Aorta (tissue), 5 donors: ENCODE results near the gene COPA. TPM values are rescaled to one million over a fixed set of nuclear protein-coding genes. Genes with fewer than 3 reads are reported as not detected.

Experiments used
- ATAC-seq: fragments of 200-7000 bp; cut with Tn5 transposase; one replicate; pipeline ENCODE4 v1.9.1; 2022; ENCODE audit warnings: moderate library complexity; ENCODE audit not compliant: low FRiP score
- DNase-seq, 2 donors: peaks; one replicate each; pipeline ENCODE4 v3.0.0-alpha.2; 2020
- H3K27ac ChIP-seq, 2 donors: one replicate each; pipeline ENCODE4 v1.5.1; 2013; ENCODE audit warnings: low read length in 2 of 2, mild to moderate bottlenecking in 2 of 2, moderate library complexity in 2 of 2, control low read depth in 1 of 2, inconsistent platforms in 1 of 2, low read depth in 1 of 2
- H3K27me3 ChIP-seq, 2 donors: one replicate each; pipeline ENCODE4 v1.6.1; 2013; ENCODE audit warnings: control low read depth in 1 of 2, low read length in 1 of 2, mild to moderate bottlenecking in 1 of 2, moderate library complexity in 1 of 2; ENCODE audit not compliant: insufficient read depth in 2 of 2, control insufficient read depth in 1 of 2
- H3K36me3 ChIP-seq, 2 donors: one replicate each; pipeline ENCODE4 v1.6.1; 2013; ENCODE audit warnings: control low read depth in 1 of 2, low read length in 1 of 2, mild to moderate bottlenecking in 1 of 2; ENCODE audit not compliant: insufficient read depth in 2 of 2, control insufficient read depth in 1 of 2
- H3K4me1 ChIP-seq, 2 donors: one replicate each; pipeline ENCODE4 v1.6.1; 2013; ENCODE audit warnings: low read length in 2 of 2, control low read depth in 1 of 2, mild to moderate bottlenecking in 1 of 2, moderate library complexity in 1 of 2; ENCODE audit not compliant: insufficient read depth in 2 of 2, control insufficient read depth in 1 of 2
- H3K4me3 ChIP-seq, 2 donors: one replicate each; pipeline ENCODE4 v1.5.1; 2013; ENCODE audit warnings: low read length in 2 of 2, control low read depth in 1 of 2, mild to moderate bottlenecking in 1 of 2
- H3K9me3 ChIP-seq: one replicate; pipeline ENCODE4 v1.6.1; 2013; ENCODE audit warnings: mild to moderate bottlenecking, low read length; ENCODE audit not compliant: control insufficient read depth
- whole genome bisulfite sequencing, 2 donors: extraction: QIAGEN DNeasy Blood & Tissue Kit; methylation state at CpG; one replicate each; pipeline ENCODE4 v1.1.7; 2013; 5-methylcytosine and 5-hydroxymethylcytosine counted together
- intact Hi-C, 2 donors: fragments of 100-400 bp; cut with DNase I; formaldehyde crosslinking; loops; one replicate each; pipeline versions ENCODE4 v1.14.2 to v1.15.0; 2022
- polyA plus RNA-seq, 2 donors: library from polyadenylated mRNA; stranded (reverse); fragments of 200-250 nt; gene quantifications; one replicate each; pipeline ENCODE4 v1.2.3, GENCODE V29; 2013
- total RNA-seq, 2 donors: library from RNA; stranded (reverse); fragmentation: NEBNext Ultra II Directional; extraction: Animal tissue kit (Norgen Biotek cat#: 25700); gene quantifications; one replicate each; pipeline ENCODE4 v1.2.1, GENCODE V29; 2021
- donor health status: healthy with polysubstance abuse.
- donor health status: Bipolar disorder and iron deficiency.
- donor health status: DM: no; HTN: no; CAD: no.
- donor health status: DM: no; HTN: no; CAD: no.
- donor health status: DM: yes; HTN: yes; CAD: no.

COPA gene
- total and polyA plus RNA-seq, 4 donors = 44.5 to 193 (median 133) TPM

DNA sequence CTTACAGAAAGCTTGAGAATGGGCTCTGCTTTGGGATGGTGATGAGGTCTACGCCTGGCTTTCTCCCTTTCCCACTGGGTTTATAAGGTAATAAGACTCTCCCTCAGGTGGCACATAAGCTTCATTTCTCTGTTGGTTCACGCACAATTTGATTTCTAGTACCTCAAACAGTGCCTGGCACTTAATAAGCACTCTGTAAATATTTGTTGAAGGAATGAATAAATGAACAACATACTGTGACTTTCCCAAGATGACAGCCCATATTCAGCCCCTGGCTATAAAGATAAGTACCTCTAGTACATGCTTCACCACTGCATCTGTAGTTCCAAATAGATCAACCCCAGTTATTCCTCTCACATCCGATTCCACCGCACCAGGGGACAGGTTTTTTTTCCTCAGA is 17.8 kb downstream of the COPA start:
- DNase-seq = no peak
- intact Hi-C loops = no loop called here
- Histone ChIP-seq H3K27me3 (no peaks in the 10 kb centered on the region), H3K9me3 (no peaks in the 10 kb centered on the region), H3K36me3 (peaks cover 9 to 14% of the 10 kb centered on the region in 2 donors), H3K4me1 (peaks cover 0 to 1% of the 10 kb centered on the region in 2 donors), H3K27ac (no peak overlapping the region), H3K4me3 (no peak overlapping the region)
- ATAC-seq = no peak
- 93 to 95% methylated on average over 4 of the region's 4 CpGs for WGBS, 2 donors

DNA sequence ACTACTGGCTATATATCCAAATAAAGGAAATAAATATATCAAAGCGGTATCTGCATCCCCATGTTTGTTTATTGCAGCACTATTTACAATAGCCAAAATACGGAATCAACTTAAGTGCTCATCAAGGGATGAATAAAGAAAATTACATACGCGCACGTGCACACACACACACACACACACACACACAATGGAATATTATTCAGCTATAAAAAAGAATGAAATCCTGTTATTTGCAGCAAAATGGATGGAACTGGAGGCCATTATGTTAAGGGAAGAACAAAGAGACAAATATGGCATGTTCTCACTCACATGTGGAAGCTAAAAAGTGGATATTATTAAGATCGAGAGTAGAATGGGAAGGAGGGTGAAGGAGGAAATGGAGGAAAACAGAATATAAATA is 20.2 kb downstream of the COPA start:
- intact Hi-C loops = no loop called here
- WGBS, 2 donors = 97 to 98% methylated on average over 6 of the region's 6 CpGs
- Histone ChIP-seq H3K36me3 (peaks cover 5 to 8% of the 10 kb centered on the region in 2 donors), H3K27ac (no peak overlapping the region), H3K4me3 (no peak overlapping the region), H3K27me3 (no peaks in the 10 kb centered on the region), H3K4me1 (no peaks in the 10 kb centered on the region), H3K9me3 (no peaks in the 10 kb centered on the region)
- no peak for DNase-seq
- no peak for ATAC-seq

- H3K4me1 ChIP-seq = no peaks in the 10 kb centered on the region
- no peak overlapping the region for H3K27ac ChIP-seq
- peaks cover 7 to 9% of the 10 kb centered on the region in 2 donors for H3K36me3 ChIP-seq
- no peaks in the 10 kb centered on the region for H3K27me3 ChIP-seq
- DNase-seq (no peak), ATAC-seq (no peak)
- no peaks in the 10 kb centered on the region for H3K9me3 ChIP-seq
- WGBS, 2 donors = 69 to 77% methylated on average over 2 of the region's 2 CpGs
- no peak overlapping the region for H3K4me3 ChIP-seq
- intact Hi-C loops = no loop called here
Measured at GRCh38 chr1:160315359-160315758, 27.7 kb downstream of the COPA start.

GRCh38 chr1:160309571-160309970 is 33.5 kb downstream of the COPA start:
- DNase-seq (no peak), ATAC-seq (no peak)
- no peaks in the 10 kb centered on the region for H3K27me3 ChIP-seq
- H3K27ac ChIP-seq = no peak overlapping the region
- H3K36me3 ChIP-seq = peaks cover 13 to 23% of the 10 kb centered on the region in 2 donors
- no peaks in the 10 kb centered on the region for H3K4me1 ChIP-seq
- 5 to 10% methylated on average over 1 of the region's 1 CpG for WGBS, 2 donors
- intact Hi-C loops = no loop called here
- H3K9me3 ChIP-seq = no peaks in the 10 kb centered on the region
- H3K4me3 ChIP-seq = no peak overlapping the region

- Histone ChIP-seq H3K36me3 (peaks cover 13 to 21% of the 10 kb centered on the region in 2 donors), H3K4me1 (no peaks in the 10 kb centered on the region), H3K27ac (no peak overlapping the region), H3K9me3 (no peaks in the 10 kb centered on the region), H3K27me3 (no peaks in the 10 kb centered on the region), H3K4me3 (no peak overlapping the region)
- intact Hi-C loops = no loop called here
- DNase-seq (no peak), ATAC-seq (no peak)
Measured at GRCh38 chr1:160309185-160309557, 33.9 kb downstream of the COPA start.

GRCh38 chr1:160308451-160309184 is 34.4 kb downstream of the COPA start:
- H3K4me3 ChIP-seq = no peak overlapping the region
- H3K27me3 ChIP-seq = no peaks in the 10 kb centered on the region
- H3K9me3 ChIP-seq = no peaks in the 10 kb centered on the region
- no peak for ATAC-seq
- intact Hi-C loops = no loop called here
- no peak for DNase-seq
- H3K27ac ChIP-seq = no peak overlapping the region
- no peaks in the 10 kb centered on the region for H3K4me1 ChIP-seq
- WGBS, 2 donors = 67 to 70% methylated on average over 4 of the region's 4 CpGs
- peaks cover 13 to 21% of the 10 kb centered on the region in 2 donors for H3K36me3 ChIP-seq

- intact Hi-C loops = no loop called here
- no peak overlapping the region for H3K4me3 ChIP-seq
- no peak overlapping the region for H3K27ac ChIP-seq
- DNase-seq (no peak), ATAC-seq (no peak)
- H3K4me1 ChIP-seq = no peaks in the 10 kb centered on the region
- peaks cover 11 to 20% of the 10 kb centered on the region in 2 donors for H3K36me3 ChIP-seq
- no peaks in the 10 kb centered on the region for H3K27me3 ChIP-seq
- H3K9me3 ChIP-seq = no peaks in the 10 kb centered on the region
- 81 to 83% methylated on average over 13 of the region's 13 CpGs for WGBS, 2 donors
Measured at GRCh38 chr1:160307118-160307791, 35.8 kb downstream of the COPA start.

GRCh38 chr1:160300173-160300572 is 42.9 kb downstream of the COPA start:
- Histone ChIP-seq H3K27ac (no peak overlapping the region), H3K4me3 (no peak overlapping the region), H3K27me3 (no peaks in the 10 kb centered on the region), H3K36me3 (peaks cover 16 to 22% of the 10 kb centered on the region in 2 donors), H3K4me1 (no peaks in the 10 kb centered on the region), H3K9me3 (no peaks in the 10 kb centered on the region)
- no peak for DNase-seq
- 83 to 85% methylated on average over 7 of the region's 7 CpGs for WGBS, 2 donors
- no peak for ATAC-seq
- intact Hi-C loops = no loop called here

GRCh38 chr1:160296036-160296435 is 47.0 kb downstream of the COPA start:
- H3K27me3 ChIP-seq = no peaks in the 10 kb centered on the region

More at GRCh38 chr1:160296036-160296435, 47.0 kb downstream of the COPA start:
- Histone ChIP-seq H3K36me3 (peaks cover 34 to 35% of the 10 kb centered on the region in 2 donors), H3K27ac (no peak overlapping the region), H3K4me1 (no peaks in the 10 kb centered on the region), H3K9me3 (no peaks in the 10 kb centered on the region), H3K4me3 (no peak overlapping the region)
- intact Hi-C loops = no loop called here
- no peak for ATAC-seq
- DNase-seq = no peak
- 86 to 89% methylated on average over 1 of the region's 1 CpG for WGBS, 2 donors
